ENCODE measurements around the gene GPR137. TPM values are rescaled to one million over a fixed set of nuclear protein-coding genes. Genes with fewer than 3 reads are reported as not detected.

GPR137 gene
- total RNA-seq, 1 donor from 2014 or later = 12.1 TPM

DNA sequence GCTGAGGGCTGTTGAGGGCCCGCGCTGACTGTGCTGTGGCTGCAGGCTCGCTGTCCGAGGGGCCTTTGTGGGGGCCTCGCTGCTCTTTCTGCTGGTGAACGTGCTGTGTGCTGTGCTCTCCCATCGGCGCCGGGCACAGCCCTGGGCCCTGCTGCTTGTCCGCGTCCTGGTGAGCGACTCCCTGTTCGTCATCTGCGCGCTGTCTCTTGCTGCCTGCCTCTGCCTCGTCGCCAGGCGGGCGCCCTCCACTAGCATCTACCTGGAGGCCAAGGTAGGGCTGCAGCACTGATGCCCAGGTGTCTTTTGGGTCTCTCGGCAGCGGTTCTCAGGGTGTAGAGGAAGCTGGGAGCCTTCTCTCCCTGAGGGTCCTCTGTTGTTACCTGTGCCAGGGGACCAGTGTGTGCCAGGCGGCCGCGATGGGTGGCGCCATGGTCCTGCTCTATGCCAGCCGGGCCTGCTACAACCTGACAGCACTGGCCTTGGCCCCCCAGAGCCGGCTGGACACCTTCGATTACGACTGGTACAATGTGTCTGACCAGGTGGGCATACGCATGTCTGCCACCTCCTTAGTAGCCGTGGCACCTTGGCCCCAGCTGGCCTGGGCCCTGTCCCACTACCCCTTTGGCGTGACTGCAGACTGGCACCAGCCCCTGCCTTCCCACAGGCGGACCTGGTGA is 2.2 kb downstream of the GPR137 start:
- DNase-seq = no peak

DNA sequence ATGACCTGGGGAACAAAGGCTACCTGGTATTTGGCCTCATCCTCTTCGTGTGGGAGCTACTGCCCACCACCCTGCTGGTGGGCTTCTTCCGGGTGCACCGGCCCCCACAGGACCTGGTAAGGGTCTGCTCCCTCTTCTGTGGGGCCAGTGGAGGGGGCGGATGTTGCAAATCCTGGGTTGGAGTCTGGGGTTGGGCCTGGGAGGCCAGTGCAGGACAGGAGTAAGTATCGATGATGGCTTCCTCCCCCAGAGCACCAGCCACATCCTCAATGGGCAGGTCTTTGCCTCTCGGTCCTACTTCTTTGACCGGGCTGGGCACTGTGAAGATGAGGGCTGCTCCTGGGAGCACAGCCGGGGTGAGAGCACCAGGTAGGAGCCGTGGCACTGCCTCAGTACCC is 2.7 kb downstream of the GPR137 start:
- DNase-seq = no peak

DNA sequence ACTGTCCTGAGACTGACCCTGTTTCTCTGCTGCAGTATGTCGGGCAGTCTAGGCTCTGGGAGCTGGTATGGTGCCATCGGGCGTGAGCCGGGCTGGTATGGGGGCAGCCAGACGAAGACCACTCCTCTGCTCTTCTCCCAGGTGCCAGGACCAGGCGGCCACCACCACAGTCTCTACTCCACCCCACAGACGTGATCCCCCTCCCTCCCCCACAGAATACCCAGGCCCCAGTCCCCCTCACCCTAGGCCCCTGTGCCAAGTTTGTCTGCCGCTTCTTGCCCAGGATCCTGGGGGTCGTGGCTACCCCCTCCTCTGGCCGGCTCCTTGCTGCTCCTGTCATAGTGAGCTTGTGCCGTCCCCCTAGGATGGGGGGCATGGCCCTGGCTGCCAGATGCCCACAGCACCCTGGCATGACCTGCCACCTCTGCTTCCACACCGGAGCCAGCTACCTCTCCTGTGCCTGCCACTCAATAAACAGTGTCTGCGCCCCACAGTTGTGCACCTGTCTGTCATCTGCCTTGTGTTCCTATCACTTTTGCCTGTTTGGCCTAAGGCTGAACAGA is 3.4 kb downstream of the GPR137 start:
- no peak for DNase-seq

- no peak for DNase-seq
These were observed 5.0 kb downstream of the GPR137 start for GRCh38 chr11:64290352-64291261.

DNA sequence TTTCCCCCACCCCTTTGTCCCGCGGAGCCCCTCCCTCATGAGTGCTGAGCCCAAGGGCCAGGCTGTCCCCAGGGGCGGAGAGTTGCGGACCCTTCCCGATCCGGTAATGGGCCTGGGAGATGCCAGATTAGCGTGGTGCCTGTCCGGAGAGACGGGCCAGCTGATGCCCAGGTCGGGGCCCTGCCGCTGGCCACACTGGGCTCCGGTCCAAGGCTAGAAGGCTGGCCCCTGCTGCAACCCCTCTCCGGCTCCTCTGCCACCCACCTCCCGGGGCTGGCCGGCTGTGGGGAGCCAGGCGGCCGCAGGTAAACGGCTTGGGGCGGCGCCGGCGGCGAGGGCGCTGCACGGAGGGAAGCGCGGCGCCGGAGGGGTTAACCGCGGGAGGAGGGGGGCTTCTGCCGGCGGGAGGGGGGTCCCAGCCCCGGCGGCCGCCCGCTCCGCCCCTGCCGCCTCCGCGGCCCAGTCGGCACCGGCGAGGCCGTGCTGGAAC is 5.7 kb downstream of the GPR137 start, which contains the start of gene KCNK4:
TSS of gene KCNK4 (plus strand) at position 41 of the 490 bp plus-strand sequence. CDS start 1,717 bp downstream, outside the sequence.
- DNase-seq = no peak

GRCh38 chr11:64291752-64292459 is 6.3 kb downstream of the GPR137 start:
- DNase-seq = no peak

DNA sequence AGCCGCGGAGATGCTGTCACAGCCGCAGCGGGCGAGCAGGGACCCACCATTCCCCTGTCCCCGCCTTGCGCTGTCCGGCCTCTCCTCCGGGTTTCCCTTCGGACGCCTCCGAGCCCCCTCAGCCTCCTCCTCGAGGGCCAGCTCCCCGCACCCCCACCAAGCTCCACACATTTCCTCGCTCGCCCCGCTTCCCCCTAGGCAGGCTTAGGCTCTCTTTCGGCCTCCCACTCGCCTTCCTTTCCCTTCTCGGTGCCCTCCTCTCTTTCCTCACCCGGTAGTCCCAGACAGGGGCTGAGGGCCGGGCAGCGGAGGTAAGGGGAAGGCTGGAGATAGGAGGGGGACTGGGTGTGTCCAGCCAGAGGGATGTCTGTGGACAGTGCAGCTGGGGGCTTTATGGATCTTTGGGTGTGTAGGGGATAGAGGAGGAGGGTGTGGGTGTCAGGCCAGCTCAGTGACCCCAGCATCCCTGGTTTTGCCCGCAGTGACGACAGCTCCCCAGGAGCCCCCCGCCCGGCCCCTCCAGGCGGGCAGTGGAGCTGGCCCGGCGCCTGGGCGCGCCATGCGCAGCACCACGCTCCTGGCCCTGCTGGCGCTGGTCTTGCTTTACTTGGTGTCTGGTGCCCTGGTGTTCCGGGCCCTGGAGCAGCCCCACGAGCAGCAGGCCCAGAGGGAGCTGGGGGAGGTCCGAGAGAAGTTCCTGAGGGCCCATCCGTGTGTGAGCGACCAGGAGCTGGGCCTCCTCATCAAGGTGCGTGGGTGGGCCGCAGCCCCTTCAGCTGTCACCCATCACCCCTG is 7.0 kb downstream of the GPR137 start:
- no peak for DNase-seq

GRCh38 chr11:64294774-64295173 is 9.1 kb downstream of the GPR137 start:
- DNase-seq = no peak

DNA sequence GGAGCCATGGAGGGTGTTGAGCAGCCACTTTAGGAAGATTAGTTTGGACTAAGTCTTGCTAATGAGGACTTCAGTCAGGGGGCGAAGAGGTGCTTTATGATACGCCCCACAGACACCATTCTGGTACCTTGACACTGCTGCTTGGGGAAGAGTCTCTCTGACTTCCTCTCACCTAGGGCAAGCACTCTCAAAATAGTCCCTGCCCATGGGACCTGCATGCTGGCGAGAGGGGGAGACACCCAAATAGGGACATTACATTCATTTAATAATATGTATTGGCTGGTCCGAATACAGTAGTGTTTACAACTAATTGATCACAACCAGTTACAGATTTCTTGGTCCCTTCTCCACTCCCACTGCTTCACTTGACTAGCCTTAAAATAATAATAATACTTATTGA is 10.1 kb downstream of the GPR137 start:
- no peak for DNase-seq

DNA sequence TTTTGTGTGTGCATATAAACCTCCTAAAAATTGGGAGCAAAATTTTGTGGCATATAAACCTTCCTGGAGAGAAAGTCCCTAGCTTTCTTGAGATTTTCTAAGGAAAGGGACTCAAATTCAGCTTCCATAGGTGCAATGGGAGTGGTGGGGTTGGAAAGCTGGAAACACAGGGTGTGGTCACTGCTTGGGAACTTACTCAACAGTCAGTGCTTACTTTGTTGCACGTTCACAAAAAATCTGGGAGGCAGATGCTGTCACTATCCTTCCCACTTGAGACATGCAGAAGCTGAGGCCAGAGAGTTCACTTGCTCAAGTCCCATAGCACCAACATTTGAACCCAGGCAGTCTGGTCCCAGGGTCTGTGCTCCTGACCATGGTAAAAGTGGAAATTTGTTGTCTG is 10.6 kb downstream of the GPR137 start:
- DNase-seq = no peak

DNA sequence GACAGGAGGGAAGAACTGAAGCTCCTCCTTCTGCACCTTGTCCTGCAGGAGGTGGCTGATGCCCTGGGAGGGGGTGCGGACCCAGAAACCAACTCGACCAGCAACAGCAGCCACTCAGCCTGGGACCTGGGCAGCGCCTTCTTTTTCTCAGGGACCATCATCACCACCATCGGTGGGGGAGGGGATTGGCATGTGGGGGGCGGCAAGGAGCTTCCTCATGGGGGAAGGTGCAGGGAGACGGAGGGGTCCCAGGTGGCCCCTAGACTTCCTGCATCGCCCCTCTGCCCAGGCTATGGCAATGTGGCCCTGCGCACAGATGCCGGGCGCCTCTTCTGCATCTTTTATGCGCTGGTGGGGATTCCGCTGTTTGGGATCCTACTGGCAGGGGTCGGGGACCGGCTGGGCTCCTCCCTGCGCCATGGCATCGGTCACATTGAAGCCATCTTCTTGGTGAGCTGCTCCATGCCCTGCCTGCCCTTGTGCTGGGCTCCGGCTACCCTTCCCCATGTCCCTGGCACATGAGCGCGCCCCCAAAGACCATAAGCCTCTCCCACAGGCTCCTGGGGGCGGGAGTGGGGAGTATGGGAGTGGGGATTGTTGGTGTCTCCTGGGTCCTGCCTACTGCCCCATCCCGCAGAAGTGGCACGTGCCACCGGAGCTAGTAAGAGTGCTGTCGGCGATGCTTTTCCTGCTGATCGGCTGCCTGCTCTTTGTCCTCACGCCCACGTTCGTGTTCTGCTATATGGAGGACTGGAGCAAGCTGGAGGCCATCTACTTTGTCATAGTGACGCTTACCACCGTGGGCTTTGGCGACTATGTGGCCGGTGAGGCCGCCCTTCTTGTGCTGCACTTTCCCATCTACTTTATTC is 11.4 kb downstream of the GPR137 start:
- no peak for DNase-seq

DNA sequence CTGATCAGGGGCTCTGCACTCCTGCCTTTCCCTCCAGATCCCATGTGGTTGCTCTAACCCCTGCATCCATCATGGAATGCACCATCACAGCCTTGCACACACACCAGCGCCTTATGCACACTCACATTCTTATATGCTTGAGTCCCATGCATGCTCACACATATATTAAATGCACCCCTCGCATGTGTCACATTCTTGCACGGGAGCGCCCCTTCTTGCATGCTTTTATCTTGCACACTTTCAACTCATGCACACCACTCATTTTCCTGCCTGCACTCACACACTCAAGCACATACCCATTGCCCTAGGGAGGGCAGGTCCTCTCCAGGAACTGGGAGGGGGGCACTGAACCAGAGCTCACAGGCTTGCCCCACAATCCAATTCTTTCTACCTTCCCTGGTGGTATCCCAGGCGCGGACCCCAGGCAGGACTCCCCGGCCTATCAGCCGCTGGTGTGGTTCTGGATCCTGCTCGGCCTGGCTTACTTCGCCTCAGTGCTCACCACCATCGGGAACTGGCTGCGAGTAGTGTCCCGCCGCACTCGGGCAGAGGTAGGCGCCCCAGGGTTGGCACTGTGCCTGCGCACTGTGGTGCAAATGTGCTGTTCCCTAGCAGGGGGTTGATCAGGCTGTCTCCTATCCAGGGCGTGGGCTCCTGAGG is 12.2 kb downstream of the GPR137 start:
- DNase-seq = no peak

- DNase-seq = peak; percentile 39
These were observed 13.6 kb downstream of the GPR137 start for GRCh38 chr11:64298966-64299846.

GRCh38 chr11:64299847-64300648 is 14.4 kb downstream of the GPR137 start, which contains the start of gene CATSPERZ:
CATSPERZ (plus strand) TSS chr11:64300358; CDS start chr11:64300411, 53 bp downstream.
- DNase-seq = no peak

DNA sequence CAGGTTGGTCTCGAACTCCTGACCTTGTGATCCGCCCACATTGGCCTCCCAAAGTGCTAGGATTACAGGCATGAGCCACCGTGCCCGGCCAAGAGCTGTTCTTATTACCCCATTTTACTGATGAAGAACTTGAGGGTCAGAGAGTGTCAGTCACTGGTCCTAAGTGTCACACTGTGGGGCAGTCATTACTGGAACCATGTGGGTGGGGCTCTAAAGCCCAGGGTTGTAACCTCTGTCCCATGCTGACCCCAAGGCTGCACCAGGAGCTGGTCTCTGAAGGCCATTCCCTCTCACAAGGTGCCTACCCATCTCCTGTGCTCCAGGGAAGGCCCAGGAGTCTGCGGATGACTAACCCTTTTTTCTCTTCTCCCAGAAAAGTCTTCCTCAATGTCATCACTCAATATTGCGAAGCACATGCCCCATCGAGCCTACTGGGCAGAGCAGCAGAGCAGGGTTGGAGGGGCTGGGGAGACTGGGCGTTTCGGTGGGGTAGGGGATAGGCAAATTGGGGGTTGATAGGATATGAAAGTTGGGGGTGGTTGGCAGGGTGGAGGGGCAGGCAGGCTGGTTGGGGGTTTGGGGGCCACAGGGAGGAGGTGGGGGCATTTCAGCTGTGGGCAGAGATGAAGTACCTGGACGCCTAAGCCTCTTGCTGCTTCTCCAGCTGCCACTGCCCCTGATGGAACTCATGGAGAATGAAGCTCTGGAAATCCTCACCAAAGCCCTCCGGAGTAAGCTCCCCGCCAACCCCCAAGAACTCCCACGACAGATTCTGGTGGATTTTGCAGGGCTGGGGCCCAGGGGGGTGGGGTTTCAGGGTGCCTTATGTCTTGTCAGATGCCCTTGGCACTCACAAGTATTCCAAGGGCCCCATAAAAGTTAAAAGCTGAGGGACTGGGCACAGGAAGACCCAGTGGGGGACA is 17.7 kb downstream of the GPR137 start:
- DNase-seq = no peak

DNA sequence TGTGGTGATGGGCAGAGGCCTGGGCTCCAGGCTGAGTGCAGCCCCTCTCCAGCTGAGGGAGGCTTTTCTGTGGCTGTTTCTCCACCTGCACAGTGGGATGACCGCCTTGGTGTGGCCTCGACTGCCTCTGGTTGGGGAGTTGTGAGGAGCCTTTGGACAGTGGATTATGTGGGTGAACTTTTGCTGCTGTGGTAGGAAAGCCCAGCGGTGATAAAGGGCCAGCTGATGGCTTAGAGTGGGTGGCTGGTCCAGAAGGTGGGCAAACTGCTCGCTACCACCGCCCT is 18.3 kb downstream of the GPR137 start:
- DNase-seq = no peak
